Measurements from ENCODE around the gene ANKRD11.

DNA sequence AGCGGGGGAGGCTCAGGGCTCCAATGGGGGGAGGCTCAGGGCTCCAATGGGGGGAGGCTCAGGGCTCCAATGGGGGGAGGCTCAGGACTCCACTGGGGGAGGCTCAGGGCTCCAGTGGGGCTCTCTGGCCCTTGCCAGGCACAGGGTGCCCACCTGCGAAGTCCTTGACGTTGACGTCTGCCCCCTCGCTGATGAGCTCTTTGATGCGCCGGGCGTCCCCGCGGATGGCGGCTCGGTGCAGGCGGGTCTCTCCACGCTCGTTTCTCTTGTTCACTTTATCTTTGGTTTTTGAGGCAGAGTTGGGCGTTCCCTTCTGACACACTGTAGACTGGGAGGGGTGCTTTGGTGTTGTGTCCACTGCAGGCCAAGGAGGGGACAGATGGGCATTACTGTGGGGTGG lies 199.9 kb downstream of the ANKRD11 start:
- TF ChIP-seq CTCF (IDR thresholded peaks at IDR 0.05; ENCODE audit: extremely low read depth in 1 of 2, insufficient read depth in 1 of 2, low read depth in 1 of 2, low read length in 2 of 2) (no peak), POLR2A (IDR thresholded peaks at IDR 0.05; ENCODE audit: low read depth, low read length) (no peak), EZH2 (IDR thresholded peaks at IDR 0.05; ENCODE audit: borderline replicate concordance, low read depth, low read length, severe bottlenecking) (no peak), POLR2AphosphoS5 (IDR thresholded peaks at IDR 0.05; ENCODE audit: insufficient read depth, low read depth, low read length) (no peak)
